IMR-90 (cell line): ENCODE results near the gene HOXC5. TPM values are rescaled to one million over a fixed set of nuclear protein-coding genes. Genes with fewer than 3 reads are reported as not detected.

Source experiments
- ATAC-seq: fragments of 200-7000 bp; cut with Tn5 transposase; 2 replicates; pipeline ENCODE4 v1.9.1; 2020; ENCODE audit warnings: low read depth, mild to moderate bottlenecking, moderate library complexity
- BruUV-seq: library from RNA; stranded (reverse); fragments of 400-500 nt; replicated peaks from 2 replicates; lab custom pipeline; 2021; lab: Mats Ljungman, UMichigan
- CTCF ChIA-PET: fragments of 300-600 bp; formaldehyde crosslinking; extraction: SDS; loops from one replicate; lab custom pipeline; 2021; ENCODE audit warnings: antibody characterized with exemption; lab: Yijun Ruan, JAX
- POLR2A ChIA-PET: fragments of 300-600 bp; sonication (Branson Sonifier 250); formaldehyde crosslinking; loops from one replicate; lab custom pipeline; 2022; ENCODE audit warnings: antibody characterized with exemption; ENCODE audit not compliant: unreplicated experiment; lab: Charles Lee
- DNase-seq: peaks from one replicate; pipeline ENCODE4 v3.0.0; 2013
- H2AFZ ChIP-seq: replicated peaks from 2 replicates; pipeline ENCODE3; 2013; ENCODE audit warnings: low read length, mild to moderate bottlenecking; ENCODE audit not compliant: poor library complexity
- H2AK5ac ChIP-seq: 2 replicates; pipeline ENCODE4 v1.6.1; 2013; ENCODE audit warnings: low read depth, low read length, inconsistent platforms
- H2AK9ac ChIP-seq: replicated peaks from 2 replicates; pipeline ENCODE3; 2013; ENCODE audit warnings: mild to moderate bottlenecking, low read depth, low read length, moderate library complexity; ENCODE audit not compliant: poor library complexity
- H2BK120ac ChIP-seq: 2 replicates; pipeline ENCODE4 v1.6.1; 2013; ENCODE audit warnings: low read depth, low read length, inconsistent platforms
- H2BK15ac ChIP-seq: 3 replicates; pipeline ENCODE4 v1.6.1; 2013; ENCODE audit warnings: low read depth, low read length, inconsistent platforms
- H2BK20ac ChIP-seq: 2 replicates; pipeline ENCODE4 v1.6.1; 2013; ENCODE audit warnings: low read depth, mild to moderate bottlenecking, inconsistent platforms, low read length, moderate library complexity
- H2BK5ac ChIP-seq: 2 replicates; pipeline ENCODE4 v1.6.1; 2013; ENCODE audit warnings: mild to moderate bottlenecking, low read depth, low read length, inconsistent platforms; ENCODE audit not compliant: poor library complexity, severe bottlenecking
- H3K14ac ChIP-seq: replicated peaks from 2 replicates; pipeline ENCODE4 v1.6.1; 2013; ENCODE audit warnings: low read depth, low read length, inconsistent platforms
- H3K18ac ChIP-seq: 2 replicates; pipeline ENCODE4 v1.6.1; 2013; ENCODE audit warnings: low read depth, low read length, control low read depth
- H3K23ac ChIP-seq: 2 replicates; pipeline ENCODE4 v1.6.1; 2013; ENCODE audit warnings: low read depth, low read length, inconsistent platforms
- H3K27ac ChIP-seq: 2 replicates; pipeline ENCODE4 v1.5.1; 2013; ENCODE audit warnings: mild to moderate bottlenecking, control low read depth, low read length; ENCODE audit not compliant: insufficient read depth
- H3K27me3 ChIP-seq: 2 replicates; pipeline ENCODE4 v1.6.1; 2013; ENCODE audit warnings: low read length; ENCODE audit not compliant: control insufficient read depth, insufficient read depth
- H3K36me3 ChIP-seq: 2 replicates; pipeline ENCODE4 v1.6.1; 2013; ENCODE audit warnings: low read length, mixed read lengths; ENCODE audit not compliant: control insufficient read depth, insufficient read depth
- H3K4ac ChIP-seq: 2 replicates; pipeline ENCODE4 v1.6.1; 2013; ENCODE audit warnings: low read depth, low read length, inconsistent platforms
- H3K4me1 ChIP-seq: 2 replicates; pipeline ENCODE4 v1.6.1; 2013; ENCODE audit warnings: low read length, mixed read lengths; ENCODE audit not compliant: control insufficient read depth, insufficient read depth
- H3K4me2 ChIP-seq: 2 replicates; pipeline ENCODE4 v1.6.1; 2013; ENCODE audit warnings: low read depth, mild to moderate bottlenecking, control low read depth, low read length, moderate library complexity
- H3K4me3 ChIP-seq: 2 replicates; pipeline ENCODE4 v1.5.1; 2013; ENCODE audit warnings: low read depth, mild to moderate bottlenecking, control low read depth, low read length, moderate library complexity; ENCODE audit not compliant: insufficient read depth
- H3K56ac ChIP-seq: 2 replicates; pipeline ENCODE4 v1.6.1; 2013; ENCODE audit warnings: low read length, inconsistent platforms; ENCODE audit not compliant: insufficient read depth; ENCODE audit errors: extremely low read depth
- H3K79me1 ChIP-seq, 2 experiments: 2 replicates each; pipeline ENCODE4 v1.6.1; 2013; ENCODE audit warnings: low read length in 2 of 2, inconsistent platforms in 1 of 2, low read depth in 1 of 2
- H3K9ac ChIP-seq: 2 replicates; pipeline ENCODE4 v1.6.1; 2013; ENCODE audit warnings: low read depth, low read length, control low read depth
- H3K9me1 ChIP-seq: 2 replicates; pipeline ENCODE4 v1.6.1; 2013; ENCODE audit warnings: low read length, inconsistent platforms; ENCODE audit not compliant: insufficient read depth
- H3K9me3 ChIP-seq: 2 replicates; pipeline ENCODE4 v1.6.1; 2013; ENCODE audit warnings: low read length; ENCODE audit not compliant: control insufficient read depth, insufficient read depth
- H4K20me1 ChIP-seq: 2 replicates; pipeline ENCODE4 v1.6.1; 2013; ENCODE audit warnings: low read length, inconsistent platforms; ENCODE audit not compliant: insufficient read depth
- H4K5ac ChIP-seq: 2 replicates; pipeline ENCODE4 v1.6.1; 2013; ENCODE audit warnings: mild to moderate bottlenecking, low read depth, low read length, control low read depth
- H4K8ac ChIP-seq, 2 experiments: 2 replicates each; pipeline ENCODE4 v1.6.1; 2013; ENCODE audit warnings: low read depth in 2 of 2, low read length in 2 of 2, control low read depth in 1 of 2, inconsistent platforms in 1 of 2
- H4K91ac ChIP-seq: 2 replicates; pipeline ENCODE4 v1.6.1; 2013; ENCODE audit warnings: low read depth, low read length, inconsistent platforms; ENCODE audit not compliant: insufficient read depth
- BHLHE40 ChIP-seq: fragments of 150-350 bp; IDR thresholded peaks from 2 replicates; pipeline ENCODE4 v1.6.1; 2016; ENCODE audit warnings: mild to moderate bottlenecking, low read depth, low read length
- CEBPB ChIP-seq: IDR thresholded peaks from 2 replicates; pipeline ENCODE4 v1.6.1; 2012; ENCODE audit warnings: low read depth, low read length, improper control_type of control experiment
- CHD1 ChIP-seq: IDR thresholded peaks from 2 replicates; pipeline ENCODE4 v1.6.1; 2012; ENCODE audit warnings: low read depth, low read length, improper control_type of control experiment
- FOS ChIP-seq: fragments of 150-350 bp; IDR thresholded peaks from 2 replicates; pipeline ENCODE4 v1.6.1; 2016; ENCODE audit warnings: low read depth, low read length
- MAFK ChIP-seq: IDR thresholded peaks from 2 replicates; pipeline ENCODE4 v1.6.1; 2012; ENCODE audit warnings: low read depth, low read length, improper control_type of control experiment
- MXI1 ChIP-seq: IDR thresholded peaks from 2 replicates; pipeline ENCODE4 v1.6.1; 2012; ENCODE audit warnings: low read depth, mild to moderate bottlenecking, low read length, moderate library complexity, borderline replicate concordance
- NFE2L2 ChIP-seq: fragments of 150-350 bp; IDR thresholded peaks from 2 replicates; pipeline ENCODE4 v1.6.1; 2016; ENCODE audit warnings: low read depth, mild to moderate bottlenecking, low read length
- POLR2A ChIP-seq: IDR thresholded peaks from 2 replicates; pipeline ENCODE4 v1.6.1; 2012; ENCODE audit warnings: mild to moderate bottlenecking, low read depth, low read length
- RAD21 ChIP-seq: IDR thresholded peaks from 2 replicates; pipeline ENCODE4 v1.6.1; 2012; ENCODE audit warnings: low read length, improper control_type of control experiment
- RCOR1 ChIP-seq: IDR thresholded peaks from 2 replicates; pipeline ENCODE4 v1.6.1; 2012; ENCODE audit warnings: mild to moderate bottlenecking, low read length, improper control_type of control experiment; ENCODE audit not compliant: insufficient replicate concordance
- RFX5 ChIP-seq: IDR thresholded peaks from 2 replicates; pipeline ENCODE4 v1.8.0; 2012; ENCODE audit warnings: low read depth, mild to moderate bottlenecking, low read length, moderate library complexity
- SMC3 ChIP-seq: fragments of 150-350 bp; IDR thresholded peaks from 2 replicates; pipeline ENCODE4 v1.6.1; 2016; ENCODE audit warnings: low read depth, mild to moderate bottlenecking, antibody characterized with exemption, low read length, moderate library complexity
- WGBS, 2 experiments: methylation state at CpG; one replicate each; pipeline versions ENCODE4 v1.1.5 to v1.1.7; 2013; ENCODE audit warnings: missing lambda C conversion rate in 2 of 2; ENCODE audit not compliant: insufficient read length in 1 of 2; ENCODE audit errors: extremely low coverage in 2 of 2; 5-methylcytosine and 5-hydroxymethylcytosine counted together
- dilution Hi-C: fragments of 300-500 bp; cut with HindIII; formaldehyde crosslinking; loops from one replicate; pipeline ENCODE4 v1.14.3; 2018; ENCODE audit warnings: low sequenced_read_pairs; ENCODE audit not compliant: unreplicated experiment
- in situ Hi-C: fragments of 300-500 bp; cut with MboI; formaldehyde crosslinking; loops from 3 replicates; pipeline ENCODE4 v1.14.3; 2019; ENCODE audit warnings: low sequenced_read_pairs, inconsistent platforms, mixed read lengths
- intact Hi-C: fragments of 100-400 bp; cut with micrococcal nuclease; formaldehyde crosslinking; loops from 2 replicates; pipeline ENCODE4 v1.10.0; 2022
- polyA plus RNA-seq, 3 experiments: library from polyadenylated mRNA; depleted of rRNA; stranded (reverse); fragments of >200 nt; gene quantifications; 2 replicates each; pipeline ENCODE4 v1.2.3, GENCODE V29; 2012; ENCODE audit warnings: low replicate concordance in 1 of 3
- total RNA-seq: library from RNA; depleted of rRNA; stranded (reverse); fragments of >200 nt; gene quantifications from 2 replicates; pipeline ENCODE4 v1.2.3, GENCODE V29; 2012
- TF ChIP-seq, protein P1 (sequence below): conservative IDR thresholded peaks from 2 replicates; pipeline ENCODE4 v1.5.1; 2012; ENCODE audit warnings: mild to moderate bottlenecking, low read depth, low read length, improper control_type of control experiment
- TF ChIP-seq, protein P2 (sequence below): fragments of 150-350 bp; IDR thresholded peaks from 2 replicates; pipeline ENCODE4 v1.6.1; 2017; ENCODE audit warnings: mild to moderate bottlenecking, antibody characterized with exemption, low read length, low read depth
- TF ChIP-seq, protein P3 (sequence below): fragments of 150-350 bp; IDR thresholded peaks from 2 replicates; pipeline ENCODE4 v1.6.1; 2016; ENCODE audit warnings: low read depth, mild to moderate bottlenecking, low read length, moderate library complexity, borderline replicate concordance

HOXC5 gene
- total and polyA plus RNA-seq, 2 of the 4 experiments (the other 2 are of a cell fraction): not detected

DNA sequence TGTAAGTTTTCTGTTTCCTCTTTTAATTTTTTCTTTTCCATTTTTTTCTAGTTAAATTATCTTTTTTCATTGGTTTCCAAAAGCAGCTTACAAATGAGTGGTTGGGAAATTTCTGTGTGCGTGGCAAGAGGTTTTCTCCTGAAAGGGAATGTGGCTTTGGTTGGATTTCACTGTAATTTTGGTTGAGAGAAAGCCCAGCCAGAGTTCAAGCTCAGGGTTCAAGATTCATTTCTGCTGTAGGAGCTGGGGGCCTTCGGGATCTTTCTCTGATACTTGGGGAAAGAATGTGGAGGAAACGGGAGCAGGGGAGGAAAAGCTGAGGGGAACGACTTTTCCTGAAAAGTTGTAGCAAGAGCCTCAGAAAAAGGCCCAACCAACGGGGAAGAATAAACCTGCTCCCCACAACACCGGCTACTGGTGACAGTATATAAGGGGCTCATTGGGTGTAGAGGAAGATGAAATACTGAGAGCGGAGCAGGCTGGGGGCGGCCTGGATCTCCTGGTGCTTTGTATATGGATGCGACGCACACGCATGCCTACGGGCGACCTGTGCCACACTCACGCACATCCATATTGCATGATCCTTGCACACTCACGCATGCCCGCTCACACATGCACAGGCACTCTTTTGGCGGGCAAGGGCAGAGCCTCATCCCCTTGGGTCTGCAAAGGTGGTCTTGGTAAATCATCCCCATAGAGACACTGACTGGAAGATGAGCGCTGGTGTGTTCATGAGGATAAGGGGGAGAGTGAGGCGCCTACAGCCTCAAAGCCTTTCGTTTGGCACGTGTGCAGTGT is 46.0 kb upstream of the HOXC5 start:
- Histone ChIP-seq H3K23ac (no peak overlapping the region), H3K27ac (no peak overlapping the region), H4K91ac (no peak overlapping the region), H3K4me1 (0 out of 2 replicates have a peak, but pooled peaks cover 2% of the 10 kb centered on the region), H4K20me1 (no peaks in the 10 kb centered on the region; the same call in 1 of the 2 replicates), H2AK5ac (no peak overlapping the region), H2AK9ac (no peak overlapping the region), H3K9me3 (peaks cover 7% of the 10 kb centered on the region), H4K5ac (no peak overlapping the region), H2BK20ac (no peak overlapping the region), H2BK15ac (no peak overlapping the region), H2AFZ (no peak overlapping the region), H3K4ac (no peak overlapping the region), H2BK120ac (no peak overlapping the region), H3K4me3 (no peak overlapping the region), H3K36me3 (no peaks in the 10 kb centered on the region), H3K9ac (no peak overlapping the region), H3K18ac (no peak overlapping the region), H3K9me1 (no peaks in the 10 kb centered on the region), H3K56ac (no peak overlapping the region), H3K27me3 (peaks cover 97% of the 10 kb centered on the region), H2BK5ac (no peak overlapping the region), H3K79me1 (no peaks in the 10 kb centered on the region), H4K8ac (no peak overlapping the region), H3K14ac (no peak overlapping the region), H3K4me2 (no peak overlapping the region)
- ChIA-PET POLR2A (no interaction called here), CTCF (interaction anchor here (1.3 kb wide), 1 partner anchor 13 kb away, joined by 4 read pairs; the partner anchor contains the start of gene HOXC9)
- 25% methylated on average over 7 of the region's 21 CpGs; no CpG with 5 or more reads in 1 of the 2 experiments for WGBS, 2 experiments
- no peak for DNase-seq
- in situ Hi-C loops (no loop called here), dilution Hi-C loops (no loop called here), intact Hi-C loops (loop anchor here (5.0 kb wide), 1 partner anchor 220 kb away; no protein-coding TSS in a partner anchor)
- no peak for ATAC-seq
- BruUV-seq: no TSS peak
- TF ChIP-seq CHD1 (no peak), RCOR1 (no peak), RAD21 (no peak), POLR2A (no peak), SMC3 (no peak), RFX5 (no peak), FOS (no peak), NFE2L2 (no peak), BHLHE40 (no peak), CEBPB (no peak), MAFK (no peak), MXI1 (no peak)
- TF ChIP-seq, protein P1, sequence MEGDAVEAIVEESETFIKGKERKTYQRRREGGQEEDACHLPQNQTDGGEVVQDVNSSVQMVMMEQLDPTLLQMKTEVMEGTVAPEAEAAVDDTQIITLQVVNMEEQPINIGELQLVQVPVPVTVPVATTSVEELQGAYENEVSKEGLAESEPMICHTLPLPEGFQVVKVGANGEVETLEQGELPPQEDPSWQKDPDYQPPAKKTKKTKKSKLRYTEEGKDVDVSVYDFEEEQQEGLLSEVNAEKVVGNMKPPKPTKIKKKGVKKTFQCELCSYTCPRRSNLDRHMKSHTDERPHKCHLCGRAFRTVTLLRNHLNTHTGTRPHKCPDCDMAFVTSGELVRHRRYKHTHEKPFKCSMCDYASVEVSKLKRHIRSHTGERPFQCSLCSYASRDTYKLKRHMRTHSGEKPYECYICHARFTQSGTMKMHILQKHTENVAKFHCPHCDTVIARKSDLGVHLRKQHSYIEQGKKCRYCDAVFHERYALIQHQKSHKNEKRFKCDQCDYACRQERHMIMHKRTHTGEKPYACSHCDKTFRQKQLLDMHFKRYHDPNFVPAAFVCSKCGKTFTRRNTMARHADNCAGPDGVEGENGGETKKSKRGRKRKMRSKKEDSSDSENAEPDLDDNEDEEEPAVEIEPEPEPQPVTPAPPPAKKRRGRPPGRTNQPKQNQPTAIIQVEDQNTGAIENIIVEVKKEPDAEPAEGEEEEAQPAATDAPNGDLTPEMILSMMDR: no peak
- TF ChIP-seq, protein P2, sequence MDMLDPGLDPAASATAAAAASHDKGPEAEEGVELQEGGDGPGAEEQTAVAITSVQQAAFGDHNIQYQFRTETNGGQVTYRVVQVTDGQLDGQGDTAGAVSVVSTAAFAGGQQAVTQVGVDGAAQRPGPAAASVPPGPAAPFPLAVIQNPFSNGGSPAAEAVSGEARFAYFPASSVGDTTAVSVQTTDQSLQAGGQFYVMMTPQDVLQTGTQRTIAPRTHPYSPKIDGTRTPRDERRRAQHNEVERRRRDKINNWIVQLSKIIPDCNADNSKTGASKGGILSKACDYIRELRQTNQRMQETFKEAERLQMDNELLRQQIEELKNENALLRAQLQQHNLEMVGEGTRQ: no peak
- TF ChIP-seq, protein P3, sequence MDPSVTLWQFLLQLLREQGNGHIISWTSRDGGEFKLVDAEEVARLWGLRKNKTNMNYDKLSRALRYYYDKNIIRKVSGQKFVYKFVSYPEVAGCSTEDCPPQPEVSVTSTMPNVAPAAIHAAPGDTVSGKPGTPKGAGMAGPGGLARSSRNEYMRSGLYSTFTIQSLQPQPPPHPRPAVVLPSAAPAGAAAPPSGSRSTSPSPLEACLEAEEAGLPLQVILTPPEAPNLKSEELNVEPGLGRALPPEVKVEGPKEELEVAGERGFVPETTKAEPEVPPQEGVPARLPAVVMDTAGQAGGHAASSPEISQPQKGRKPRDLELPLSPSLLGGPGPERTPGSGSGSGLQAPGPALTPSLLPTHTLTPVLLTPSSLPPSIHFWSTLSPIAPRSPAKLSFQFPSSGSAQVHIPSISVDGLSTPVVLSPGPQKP: no peak
